ENCODE measurements around the gene LRRN4CL.

- TF ChIP-seq CTCF (conservative IDR thresholded peaks at IDR 0.05; ENCODE audit: low read length) (no peak), EZH2phosphoT487 (IDR thresholded peaks at IDR 0.05; ENCODE audit: borderline replicate concordance, low read depth, low read length) (no peak)
Measured at GRCh38 chr11:62726156-62726914, 37.0 kb upstream of the LRRN4CL start.

Data from OCI-LY7 (cell line).